GM12874 (cell line): ENCODE data around the gene C2orf15.

Experiments
- CTCF ChIP-seq: IDR thresholded peaks from 2 replicates; pipeline ENCODE4 v1.5.1; 2011; ENCODE audit warnings: low read depth, mild to moderate bottlenecking, control low read depth, low read length, moderate library complexity; ENCODE audit not compliant: insufficient read depth

Gene C2orf15

GRCh38 chr2:99153921-99154604, 12.6 kb downstream of the C2orf15 start:
- no peak for TF ChIP-seq CTCF

GRCh38 chr2:99154643-99155536, 13.4 kb downstream of the C2orf15 start, which contains the start of the genes LIPT1 and TSGA10:
Gene LIPT1, plus strand, starts transcription at chr2:99154967. Its CDS starts 6,991 bp downstream, at chr2:99161958.
Gene TSGA10, minus strand, starts transcription at chr2:99154942. Its CDS starts 45,503 bp downstream, at chr2:99109439.
- no peak for TF ChIP-seq CTCF

GRCh38 chr2:99156891-99157290, 15.4 kb downstream of the C2orf15 start:
- TF ChIP-seq CTCF: no peak

GRCh38 chr2:99158599-99158998, 17.1 kb downstream of the C2orf15 start:
- TF ChIP-seq CTCF: no peak

- no peak for TF ChIP-seq CTCF
Observed at GRCh38 chr2:99159594-99159993, 18.1 kb downstream of the C2orf15 start.

- no peak for TF ChIP-seq CTCF
Observed at GRCh38 chr2:99166218-99166617, 24.7 kb downstream of the C2orf15 start.

GRCh38 chr2:99169534-99169933, 28.0 kb downstream of the C2orf15 start:
- TF ChIP-seq CTCF: no peak
